Left ventricle myocardium inferior (tissue), 1 donor: ENCODE measurements around the gene PLCXD3. TPM values are rescaled to one million over a fixed set of nuclear protein-coding genes. Genes with fewer than 3 reads are reported as not detected.

Source experiments
- DNase-seq: peaks from one replicate; pipeline ENCODE4 v3.0.0-alpha.2; 2020
- H3K27ac ChIP-seq: fragments of 200-600 bp; replicated peaks from 2 replicates; pipeline ENCODE4 v1.8.0; 2021
- H3K27me3 ChIP-seq: fragments of 200-600 bp; 2 replicates; pipeline ENCODE4 v1.8.0; 2021; ENCODE audit warnings: low read depth
- H3K36me3 ChIP-seq: fragments of 200-600 bp; 2 replicates; pipeline ENCODE4 v1.8.0; 2021
- H3K4me1 ChIP-seq: fragments of 200-600 bp; 2 replicates; pipeline ENCODE4 v1.8.0; 2021
- H3K4me3 ChIP-seq: fragments of 200-600 bp; 2 replicates; pipeline ENCODE4 v1.8.0; 2021; ENCODE audit warnings: mild to moderate bottlenecking, moderate library complexity
- H3K9me3 ChIP-seq: fragments of 200-600 bp; replicated peaks from 2 replicates; pipeline ENCODE4 v1.8.0; 2021
- CTCF ChIP-seq: fragments of 200-600 bp; IDR thresholded peaks from 2 replicates; pipeline ENCODE4 v1.8.0; 2021; ENCODE audit warnings: antibody characterized with exemption, mild to moderate bottlenecking, borderline replicate concordance
- intact Hi-C: fragments of 100-400 bp; cut with micrococcal nuclease; formaldehyde crosslinking; loops from one replicate; pipeline ENCODE4 v1.11.0; 2022
- total RNA-seq: library from RNA; stranded (reverse); fragmentation: NEBNext Ultra II Directional; extraction: Animal tissue kit (Norgen Biotek cat#: 25700); gene quantifications from one replicate; pipeline ENCODE4 v1.2.1, GENCODE V29; 2021
- donor health status: DM: no; HTN: yes; CAD: no; lungs with severe emphysema.

PLCXD3 gene
- total RNA-seq, 1 donor from 2014 or later, result 73.1 TPM

GRCh38 chr5:41296066-41296465 lies 214.3 kb downstream of the PLCXD3 start:
- intact Hi-C loops, result no loop called here
- no peak for TF ChIP-seq CTCF
- Histone ChIP-seq H3K27me3 (no peaks in the 10 kb centered on the region), H3K9me3 (no peaks in the 10 kb centered on the region), H3K4me1 (peaks cover 7% of the 10 kb centered on the region), H3K36me3 (no peaks in the 10 kb centered on the region), H3K4me3 (no peak overlapping the region), H3K27ac (no peak overlapping the region)
- DNase-seq, result no peak

- Histone ChIP-seq H3K9me3 (no peaks in the 10 kb centered on the region), H3K27ac (no peak overlapping the region), H3K4me3 (no peak overlapping the region), H3K4me1 (peaks cover 14% of the 10 kb centered on the region), H3K27me3 (no peaks in the 10 kb centered on the region), H3K36me3 (no peaks in the 10 kb centered on the region)
- intact Hi-C loops, result no loop called here
- no peak for DNase-seq
- TF ChIP-seq CTCF, result no peak
Observed at GRCh38 chr5:41291323-41291722, 219.1 kb downstream of the PLCXD3 start.

- intact Hi-C loops, result no loop called here
- peaks cover 19% of the 10 kb centered on the region for H3K4me1 ChIP-seq
- H3K27me3 ChIP-seq, result no peaks in the 10 kb centered on the region
- TF ChIP-seq CTCF, result no peak
- H3K4me3 ChIP-seq, result no peak overlapping the region
- no peak overlapping the region for H3K27ac ChIP-seq
- H3K36me3 ChIP-seq, result no peaks in the 10 kb centered on the region
- H3K9me3 ChIP-seq, result no peaks in the 10 kb centered on the region
- DNase-seq, result no peak
Observed at GRCh38 chr5:41290810-41291209, 219.6 kb downstream of the PLCXD3 start.

- Histone ChIP-seq H3K4me1 (peaks cover 24% of the 10 kb centered on the region), H3K27me3 (no peaks in the 10 kb centered on the region), H3K27ac (no peak overlapping the region), H3K9me3 (no peaks in the 10 kb centered on the region), H3K4me3 (no peak overlapping the region), H3K36me3 (no peaks in the 10 kb centered on the region)
- intact Hi-C loops, result no loop called here
- no peak for TF ChIP-seq CTCF
- no peak for DNase-seq
Observed at GRCh38 chr5:41289970-41290464, 220.4 kb downstream of the PLCXD3 start.

- Histone ChIP-seq H3K27me3 (no peaks in the 10 kb centered on the region), H3K4me3 (no peak overlapping the region), H3K27ac (peak overlapping the region; percentile 66), H3K9me3 (no peaks in the 10 kb centered on the region), H3K4me1 (peaks cover 20% of the 10 kb centered on the region), H3K36me3 (no peaks in the 10 kb centered on the region)
- TF ChIP-seq CTCF, result no peak
- intact Hi-C loops, result no loop called here
- DNase-seq, result no peak
Observed at GRCh38 chr5:41286696-41287095, 223.7 kb downstream of the PLCXD3 start.
